ENCODE results near the gene ZBTB47. TPM values are rescaled to one million over a fixed set of nuclear protein-coding genes. Genes with fewer than 3 reads are reported as not detected.

ZBTB47 gene
- total and polyA plus RNA-seq, 2 donors (not counting 3 experiments of a cell fraction or from before 2014, with no cell fraction given): 10.6 to 14.5 TPM

DNA sequence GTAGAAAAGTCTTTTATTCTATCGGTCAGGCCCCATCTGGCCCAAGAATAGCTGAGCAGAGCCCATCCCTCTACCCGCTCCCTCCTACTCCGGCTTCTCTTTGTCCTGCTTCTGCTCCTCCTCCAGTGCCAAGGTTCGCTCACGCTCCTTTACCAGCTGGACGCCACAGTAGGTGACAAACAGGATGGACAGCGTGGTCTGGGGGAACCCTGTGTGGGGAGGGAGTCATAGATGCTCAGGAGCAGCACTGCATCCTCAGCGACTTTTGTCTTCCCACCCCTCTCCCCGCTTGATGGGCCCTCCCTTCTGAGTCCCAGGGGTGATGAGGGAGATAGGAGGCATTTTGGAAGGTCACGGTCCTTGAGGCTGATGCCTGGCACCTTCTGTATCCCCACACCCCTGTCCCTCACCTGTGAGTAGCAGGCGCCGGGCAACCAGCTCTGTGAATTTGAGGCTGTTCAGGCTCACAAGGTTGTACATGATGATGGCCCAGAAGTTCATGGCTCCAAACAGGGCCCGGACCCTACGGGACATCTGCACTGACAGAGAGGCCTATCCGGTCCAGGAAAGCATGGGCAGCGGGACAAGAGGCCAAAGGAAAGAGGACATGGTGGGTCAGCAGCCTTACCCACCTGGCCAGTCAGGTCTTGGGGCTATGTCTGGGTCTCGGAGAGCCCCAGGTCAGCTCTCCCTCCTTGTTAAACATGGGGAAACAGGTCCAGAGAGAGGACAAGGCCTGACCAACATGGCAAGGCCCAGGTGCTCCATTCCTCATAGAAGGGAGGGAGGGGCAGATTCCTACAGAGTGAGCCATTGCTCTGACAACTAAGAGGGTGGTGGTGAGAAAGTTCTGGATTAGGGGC lies 39.4 kb downstream of the ZBTB47 start:
- no peaks in the 10 kb centered on the region for H4K20me1 ChIP-seq (replicated peaks; ENCODE audit: control insufficient read depth, extremely low read depth, insufficient read depth, low read length)
- FAIRE-seq: no peak
- H3K9me3 ChIP-seq (replicated peaks; ENCODE audit: control insufficient read depth, insufficient read depth, low read length): no peaks in the 10 kb centered on the region
- TF ChIP-seq GATA2 (IDR thresholded peaks at IDR 0.05; ENCODE audit: insufficient read depth, insufficient read length, low read depth, low read length): no peak
- no peak for TF ChIP-seq MYC (IDR thresholded peaks at IDR 0.05; ENCODE audit: low read depth, low read length)
- TF ChIP-seq POLR2AphosphoS5 (IDR thresholded peaks at IDR 0.05; ENCODE audit: insufficient read depth, low read depth, low read length): no peak
- no peak for TF ChIP-seq JUN (IDR thresholded peaks at IDR 0.05; ENCODE audit: borderline replicate concordance, insufficient read depth, insufficient read length, low read depth)
- TF ChIP-seq, protein P1, sequence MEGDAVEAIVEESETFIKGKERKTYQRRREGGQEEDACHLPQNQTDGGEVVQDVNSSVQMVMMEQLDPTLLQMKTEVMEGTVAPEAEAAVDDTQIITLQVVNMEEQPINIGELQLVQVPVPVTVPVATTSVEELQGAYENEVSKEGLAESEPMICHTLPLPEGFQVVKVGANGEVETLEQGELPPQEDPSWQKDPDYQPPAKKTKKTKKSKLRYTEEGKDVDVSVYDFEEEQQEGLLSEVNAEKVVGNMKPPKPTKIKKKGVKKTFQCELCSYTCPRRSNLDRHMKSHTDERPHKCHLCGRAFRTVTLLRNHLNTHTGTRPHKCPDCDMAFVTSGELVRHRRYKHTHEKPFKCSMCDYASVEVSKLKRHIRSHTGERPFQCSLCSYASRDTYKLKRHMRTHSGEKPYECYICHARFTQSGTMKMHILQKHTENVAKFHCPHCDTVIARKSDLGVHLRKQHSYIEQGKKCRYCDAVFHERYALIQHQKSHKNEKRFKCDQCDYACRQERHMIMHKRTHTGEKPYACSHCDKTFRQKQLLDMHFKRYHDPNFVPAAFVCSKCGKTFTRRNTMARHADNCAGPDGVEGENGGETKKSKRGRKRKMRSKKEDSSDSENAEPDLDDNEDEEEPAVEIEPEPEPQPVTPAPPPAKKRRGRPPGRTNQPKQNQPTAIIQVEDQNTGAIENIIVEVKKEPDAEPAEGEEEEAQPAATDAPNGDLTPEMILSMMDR (IDR thresholded peaks at IDR 0.05; ENCODE audit: extremely low read depth in 1 of 2, insufficient read depth in 1 of 2, low read depth in 1 of 2, low read length in 2 of 2): no peak
- TF ChIP-seq FOS (IDR thresholded peaks at IDR 0.05; ENCODE audit: borderline replicate concordance, insufficient read depth, low read length): no peak
- TF ChIP-seq, protein P2, sequence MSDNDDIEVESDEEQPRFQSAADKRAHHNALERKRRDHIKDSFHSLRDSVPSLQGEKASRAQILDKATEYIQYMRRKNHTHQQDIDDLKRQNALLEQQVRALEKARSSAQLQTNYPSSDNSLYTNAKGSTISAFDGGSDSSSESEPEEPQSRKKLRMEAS (IDR thresholded peaks at IDR 0.05; ENCODE audit: insufficient read depth, insufficient read length): no peak
- TF ChIP-seq EZH2 (IDR thresholded peaks at IDR 0.05; ENCODE audit: borderline replicate concordance, low read depth, low read length, severe bottlenecking): no peak
- TF ChIP-seq POLR2A (IDR thresholded peaks at IDR 0.05; ENCODE audit: low read depth, low read length): no peak
- no peak overlapping the region for H3K4me3 ChIP-seq (replicated peaks in 1 of 3; ENCODE audit: insufficient read depth in 1 of 3, low read depth in 1 of 3, low read length in 3 of 3)
- no peak overlapping the region for H3K27ac ChIP-seq (ENCODE audit: insufficient read depth, low read depth, low read length)
- H3K79me2 ChIP-seq (ENCODE audit: control insufficient read depth, insufficient read depth, low read length): no peaks in the 10 kb centered on the region
- dilution Hi-C loops (cut with MboI; ENCODE audit: extremely low pct_ligation_motif_present, low sequenced_read_pairs) (no loop called here), intact Hi-C loops (cut with micrococcal nuclease) (no loop called here)
- no peak overlapping the region for H3K9ac ChIP-seq (replicated peaks; ENCODE audit: extremely low read depth, insufficient read depth, low read length)
- no peak for DNase-seq (ENCODE audit: low read depth, low spot score)
- H3K36me3 ChIP-seq (ENCODE audit: control insufficient read depth in 2 of 2, extremely low read depth in 1 of 2, insufficient read depth in 2 of 2, low read length in 2 of 2): no peaks in the 10 kb centered on the region
- ChIA-PET POLR2A (no interaction called here), CTCF (no interaction called here)
- no peak overlapping the region for H2AFZ ChIP-seq (ENCODE audit: low read depth, low read length)
- H3K4me2 ChIP-seq (ENCODE audit: insufficient read depth, low read length): no peak overlapping the region
- H3K27me3 ChIP-seq (ENCODE audit: control insufficient read depth in 2 of 2, insufficient read depth in 2 of 2, low read length in 2 of 2): no peaks in the 10 kb centered on the region
- no peaks in the 10 kb centered on the region for H3K9me1 ChIP-seq (replicated peaks; ENCODE audit: control insufficient read depth, extremely low read depth, insufficient read depth, low read length)
- H3K4me1 ChIP-seq (ENCODE audit: control insufficient read depth, extremely low read depth, insufficient read depth, low read length): no peaks in the 10 kb centered on the region
- BruUV-seq (replicated peaks): no TSS peak
